Measurements from ENCODE around the gene FCN2.

Gene FCN2

GRCh38 chr9:134882204-134882785, 1.7 kb downstream of the FCN2 start:
- no peak for TF ChIP-seq CTCF (IDR thresholded peaks at IDR 0.05; ENCODE audit: low read depth, low read length, missing control alignments)
- no peak overlapping the region for H3K4me3 ChIP-seq (replicated peaks; ENCODE audit: low read depth, low read length)
- DNase-seq (ENCODE audit: extremely low read depth, low read depth), result no peak

GRCh38 chr9:134883040-134883782, 2.6 kb downstream of the FCN2 start:
- no peak for DNase-seq (ENCODE audit: extremely low read depth, low read depth)
- no peak overlapping the region for H3K4me3 ChIP-seq (replicated peaks; ENCODE audit: low read depth, low read length)
- no peak for TF ChIP-seq CTCF (IDR thresholded peaks at IDR 0.05; ENCODE audit: low read depth, low read length, missing control alignments)

- H3K4me3 ChIP-seq (replicated peaks; ENCODE audit: low read depth, low read length), result no peak overlapping the region
- TF ChIP-seq CTCF (IDR thresholded peaks at IDR 0.05; ENCODE audit: low read depth, low read length, missing control alignments), result no peak
- no peak for DNase-seq (ENCODE audit: extremely low read depth, low read depth)
Observed at GRCh38 chr9:134884492-134884891, 3.9 kb downstream of the FCN2 start.

- DNase-seq (ENCODE audit: extremely low read depth, low read depth), result no peak
- no peak overlapping the region for H3K4me3 ChIP-seq (replicated peaks; ENCODE audit: low read depth, low read length)
- no peak for TF ChIP-seq CTCF (IDR thresholded peaks at IDR 0.05; ENCODE audit: low read depth, low read length, missing control alignments)
Observed at GRCh38 chr9:134885001-134885678, 4.5 kb downstream of the FCN2 start.

- DNase-seq (ENCODE audit: extremely low read depth, low read depth), result no peak
- H3K4me3 ChIP-seq (replicated peaks; ENCODE audit: low read depth, low read length), result no peak overlapping the region
- TF ChIP-seq CTCF (IDR thresholded peaks at IDR 0.05; ENCODE audit: low read depth, low read length, missing control alignments), result no peak
Observed at GRCh38 chr9:134885679-134886412, 5.2 kb downstream of the FCN2 start.

GRCh38 chr9:134886413-134886913, 5.9 kb downstream of the FCN2 start:
- TF ChIP-seq CTCF (IDR thresholded peaks at IDR 0.05; ENCODE audit: low read depth, low read length, missing control alignments), result no peak
- no peak overlapping the region for H3K4me3 ChIP-seq (replicated peaks; ENCODE audit: low read depth, low read length)

More at GRCh38 chr9:134886413-134886913, 5.9 kb downstream of the FCN2 start:
- DNase-seq (ENCODE audit: extremely low read depth, low read depth), result no peak
